ENCODE data around the gene CACNA2D2.

CACNA2D2 gene

GRCh38 chr3:50345008-50345407 lies 158.4 kb downstream of the CACNA2D2 start:
- Histone ChIP-seq H3K4me3 (ENCODE audit: low read depth, low read length) (no peak overlapping the region), H3K9me3 (ENCODE audit: control insufficient read depth, insufficient read depth, low read depth, low read length) (no peaks in the 10 kb centered on the region), H3K27ac (ENCODE audit: extremely low read depth, low read depth, low read length) (no peak overlapping the region), H3K4me1 (ENCODE audit: control insufficient read depth, insufficient read depth, low read length) (peaks cover 4% of the 10 kb centered on the region; the same call in 1 of the 2 replicates), H3K36me3 (ENCODE audit: control insufficient read depth in 2 of 2, insufficient read depth in 1 of 2, low read length in 2 of 2) (peaks cover 0 to 55% of the 10 kb centered on the region in 2 experiments; a peak in 1 of 3 replicates)
- TF ChIP-seq ZFP37 (tag by site-specific recombination; IDR thresholded peaks at IDR 0.05) (no peak), MZF1 (tag by site-specific recombination; IDR thresholded peaks at IDR 0.05; ENCODE audit: borderline replicate concordance) (no peak), WT1 (tag by site-specific recombination; IDR thresholded peaks at IDR 0.05) (no peak), ZNF677 (tag by site-specific recombination; IDR thresholded peaks at IDR 0.05) (no peak), ZFP69B (tag by site-specific recombination; IDR thresholded peaks at IDR 0.05) (no peak), ZNF664 (tag by site-specific recombination; IDR thresholded peaks at IDR 0.05) (no peak)
- POLR2A ChIA-PET, result interaction anchor here (1.0 to 1.5 kb wide), 2 partner anchors 8 to 12 kb away, joined by 3 to 12 read pairs; no protein-coding TSS in a partner anchor
- CTCF ChIA-PET, result interaction anchor here (1.1 kb wide), 1 partner anchor 8 kb away, joined by 5 read pairs; no protein-coding TSS in a partner anchor

- no peak overlapping the region for H3K4me3 ChIP-seq (ENCODE audit: low read depth, low read length)
- CTCF ChIA-PET, result interaction anchor here (1.0 kb wide), 1 partner anchor 199 kb away, joined by 3 read pairs; no protein-coding TSS in a partner anchor
- H3K9me3 ChIP-seq (ENCODE audit: control insufficient read depth, insufficient read depth, low read depth, low read length), result no peaks in the 10 kb centered on the region
- POLR2A ChIA-PET, result no interaction called here
- TF ChIP-seq ZNF623 (tag by site-specific recombination; IDR thresholded peaks at IDR 0.05) (no peak), ZSCAN5A (tag by site-specific recombination; IDR thresholded peaks at IDR 0.05) (no peak), GLIS1 (tag by site-specific recombination; IDR thresholded peaks at IDR 0.05) (0 out of 2 replicates have a peak, but pooled peaks have one; percentile 16), ZNF645 (tag by site-specific recombination; IDR thresholded peaks at IDR 0.05) (no peak), SALL2 (tag by site-specific recombination; IDR thresholded peaks at IDR 0.05; ENCODE audit: borderline replicate concordance) (no peak), ZNF449 (tag by site-specific recombination; IDR thresholded peaks at IDR 0.05) (no peak), SP7 (tag by site-specific recombination; IDR thresholded peaks at IDR 0.05) (no peak), ZNF138 (tag by site-specific recombination; IDR thresholded peaks at IDR 0.05; ENCODE audit: borderline replicate concordance) (no peak)
- peaks cover 4% of the 10 kb centered on the region; the same call in 1 of the 2 replicates for H3K4me1 ChIP-seq (ENCODE audit: control insufficient read depth, insufficient read depth, low read length)
- peaks cover 0 to 40% of the 10 kb centered on the region in 2 experiments; a peak in 1 of 3 replicates for H3K36me3 ChIP-seq (ENCODE audit: control insufficient read depth in 2 of 2, insufficient read depth in 1 of 2, low read length in 2 of 2)
- H3K27ac ChIP-seq (ENCODE audit: extremely low read depth, low read depth, low read length), result no peak overlapping the region
Observed at GRCh38 chr3:50342813-50343633, 160.4 kb downstream of the CACNA2D2 start.

- Histone ChIP-seq H3K4me3 (ENCODE audit: low read depth, low read length) (no peak overlapping the region), H3K9me3 (ENCODE audit: control insufficient read depth, insufficient read depth, low read depth, low read length) (no peaks in the 10 kb centered on the region), H3K27ac (ENCODE audit: extremely low read depth, low read depth, low read length) (no peak overlapping the region), H3K4me1 (ENCODE audit: control insufficient read depth, insufficient read depth, low read length) (peaks cover 2% of the 10 kb centered on the region; the same call in 1 of the 2 replicates), H3K36me3 (ENCODE audit: control insufficient read depth in 2 of 2, insufficient read depth in 1 of 2, low read length in 2 of 2) (peaks cover 0 to 32% of the 10 kb centered on the region in 2 experiments; a peak in 1 of 3 replicates)
- POLR2A ChIA-PET, result no interaction called here
- CTCF ChIA-PET, result no interaction called here
- TF ChIP-seq KLF7 (tag by site-specific recombination; IDR thresholded peaks at IDR 0.05; ENCODE audit: borderline replicate concordance), result no peak
- no peak for TF ChIP-seq ZNF16 (tag by site-specific recombination; IDR thresholded peaks at IDR 0.05; ENCODE audit: low read depth)
- no peak for TF ChIP-seq ZNF433 (tag by site-specific recombination; IDR thresholded peaks at IDR 0.05; ENCODE audit: low read depth)
- TF ChIP-seq ZNF670 (tag by site-specific recombination; IDR thresholded peaks at IDR 0.05; ENCODE audit: low read depth), result no peak
- TF ChIP-seq ZNF560 (tag by site-specific recombination; IDR thresholded peaks at IDR 0.05; ENCODE audit: borderline replicate concordance), result no peak
- TF ChIP-seq BCL6B (tag by site-specific recombination; IDR thresholded peaks at IDR 0.05), result no peak
- TF ChIP-seq ZNF513 (tag by site-specific recombination; IDR thresholded peaks at IDR 0.05), result no peak
- no peak for TF ChIP-seq RBAK (tag by site-specific recombination; IDR thresholded peaks at IDR 0.05)
Observed at GRCh38 chr3:50341996-50342650, 161.3 kb downstream of the CACNA2D2 start.

Data from HEK293 (cell line).